GM18511 (cell line): ENCODE measurements around the gene ZNF816.
"Not testable (repeated sequence)": the region's sequence is repeated elsewhere in the genome, so short reads cannot be mapped to it uniquely, and the experiment has no call there.

ENCODE experiments used
- ATAC-seq: cut with Tn5 transposase; IDR thresholded peaks from one replicate; pipeline ENCODE4 v1.9.1; 2021; ENCODE audit warnings: mild to moderate bottlenecking, moderate library complexity; ENCODE audit not compliant: unreplicated experiment

ZNF816 gene

DNA sequence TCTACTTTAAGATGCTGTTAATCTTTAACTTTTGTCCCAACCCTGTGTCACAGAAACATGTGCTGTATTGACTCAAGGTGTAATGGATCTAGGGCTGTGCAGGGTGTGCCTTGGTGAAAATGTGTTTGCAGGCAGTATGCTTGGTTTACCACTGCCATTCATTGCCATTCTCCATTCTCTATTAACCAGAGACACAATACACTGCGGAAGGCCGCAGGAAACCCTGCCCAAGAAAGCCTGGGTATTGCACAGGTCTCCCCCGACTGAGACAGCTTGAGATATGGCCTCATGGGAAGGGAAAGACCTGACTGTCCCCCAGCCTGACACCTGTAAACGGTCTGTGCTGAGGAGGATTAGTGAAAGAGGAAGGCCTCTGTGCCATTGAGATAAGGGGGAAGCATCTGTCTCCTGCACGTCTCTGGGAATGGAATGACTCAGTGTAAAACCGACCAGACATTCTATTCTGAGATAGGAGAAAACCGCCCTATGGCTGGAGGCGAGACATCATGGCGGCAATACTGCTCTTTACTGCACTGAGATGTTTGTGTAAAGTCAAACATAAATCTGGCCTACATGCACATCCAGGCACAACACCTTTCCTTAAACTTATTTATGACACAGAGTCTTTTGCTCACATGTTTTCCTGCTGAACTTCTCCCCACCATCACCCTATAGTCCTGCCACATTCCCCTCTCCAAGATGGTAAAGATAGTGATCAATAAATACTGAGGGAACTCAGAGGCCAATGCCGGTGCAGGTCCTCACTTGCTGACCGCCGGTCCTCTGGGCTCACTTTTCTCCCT is 26.3 kb downstream of the ZNF816 start:
- ATAC-seq = no peak

DNA sequence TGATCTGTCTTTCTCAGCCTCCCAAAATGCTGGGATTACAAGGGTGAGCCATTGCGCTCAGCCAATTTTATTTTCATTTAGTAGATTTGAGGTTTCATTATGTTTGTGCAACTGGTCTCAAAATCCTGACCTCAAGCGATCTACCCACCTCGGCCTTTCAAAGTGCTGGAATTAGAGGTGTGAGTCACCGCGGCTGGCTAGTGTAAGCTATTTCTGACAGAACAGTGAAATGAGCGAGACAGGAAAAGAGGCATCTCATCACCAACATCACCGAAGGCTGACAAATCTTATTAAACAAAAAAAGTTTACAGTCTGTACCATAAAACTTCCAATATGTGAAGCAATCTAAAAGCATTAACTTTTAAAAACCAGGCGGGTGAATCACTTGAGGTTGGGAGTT is 27.2 kb downstream of the ZNF816 start:
- ATAC-seq = no peak

DNA sequence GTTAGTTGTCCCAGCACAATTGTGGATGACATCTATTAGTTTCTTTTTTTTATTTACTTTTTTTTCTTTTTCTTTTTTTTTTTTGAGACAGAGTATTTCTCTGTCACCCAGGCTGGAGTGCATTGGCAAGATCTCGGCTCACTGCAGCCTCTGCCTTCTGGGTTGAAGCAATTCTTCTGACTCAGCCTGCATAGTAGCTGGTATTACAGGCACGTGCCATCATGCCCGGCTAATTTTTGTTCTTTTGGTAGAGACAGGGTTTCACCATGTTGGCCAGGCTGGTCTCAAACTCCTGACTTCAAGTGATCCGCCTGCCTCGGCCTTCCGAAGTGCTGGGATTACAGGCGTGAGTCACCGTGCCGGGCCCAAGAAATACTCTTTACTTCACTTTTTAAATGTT is 38.0 kb downstream of the ZNF816 start:
- not testable (repeated sequence) for ATAC-seq

DNA sequence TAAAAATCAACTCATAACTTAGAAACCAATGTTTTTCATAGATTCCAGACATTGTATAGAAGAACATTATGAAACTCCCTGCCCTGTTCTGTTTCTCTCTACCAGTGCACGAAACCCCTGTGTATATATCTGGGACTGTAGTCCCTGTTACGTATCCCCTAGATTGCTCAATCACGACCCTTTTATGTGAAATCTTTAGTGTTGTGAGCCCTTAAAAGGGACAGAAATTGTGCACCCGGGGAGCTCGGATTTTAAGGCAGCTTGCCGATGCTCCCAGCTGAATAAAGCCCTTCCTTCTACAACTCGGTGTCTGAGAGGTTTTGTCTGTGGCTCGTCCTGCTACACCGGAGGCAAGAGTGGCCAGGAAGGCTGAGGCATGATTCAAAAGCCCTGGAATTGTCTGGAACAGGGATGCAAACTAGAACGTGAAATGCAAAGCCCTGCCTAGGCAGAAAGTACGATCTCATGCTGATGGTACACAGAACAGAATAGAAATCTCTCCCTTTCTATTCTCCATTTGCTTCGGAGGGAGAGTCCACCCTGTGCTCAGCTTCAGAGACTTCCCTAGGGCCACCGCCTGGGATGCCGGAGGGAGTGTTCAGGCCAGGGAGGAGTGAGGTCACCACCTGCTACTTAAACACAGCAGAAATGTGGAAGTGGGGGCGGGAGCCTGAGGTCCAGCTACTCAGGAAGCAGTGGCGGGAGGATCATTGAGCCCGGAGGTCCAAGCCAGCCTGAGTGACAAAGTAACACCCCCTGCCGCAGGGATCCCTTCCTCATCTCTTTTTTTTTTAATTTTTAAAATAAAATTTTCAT is 38.7 kb downstream of the ZNF816 start:
- ATAC-seq = no peak

DNA sequence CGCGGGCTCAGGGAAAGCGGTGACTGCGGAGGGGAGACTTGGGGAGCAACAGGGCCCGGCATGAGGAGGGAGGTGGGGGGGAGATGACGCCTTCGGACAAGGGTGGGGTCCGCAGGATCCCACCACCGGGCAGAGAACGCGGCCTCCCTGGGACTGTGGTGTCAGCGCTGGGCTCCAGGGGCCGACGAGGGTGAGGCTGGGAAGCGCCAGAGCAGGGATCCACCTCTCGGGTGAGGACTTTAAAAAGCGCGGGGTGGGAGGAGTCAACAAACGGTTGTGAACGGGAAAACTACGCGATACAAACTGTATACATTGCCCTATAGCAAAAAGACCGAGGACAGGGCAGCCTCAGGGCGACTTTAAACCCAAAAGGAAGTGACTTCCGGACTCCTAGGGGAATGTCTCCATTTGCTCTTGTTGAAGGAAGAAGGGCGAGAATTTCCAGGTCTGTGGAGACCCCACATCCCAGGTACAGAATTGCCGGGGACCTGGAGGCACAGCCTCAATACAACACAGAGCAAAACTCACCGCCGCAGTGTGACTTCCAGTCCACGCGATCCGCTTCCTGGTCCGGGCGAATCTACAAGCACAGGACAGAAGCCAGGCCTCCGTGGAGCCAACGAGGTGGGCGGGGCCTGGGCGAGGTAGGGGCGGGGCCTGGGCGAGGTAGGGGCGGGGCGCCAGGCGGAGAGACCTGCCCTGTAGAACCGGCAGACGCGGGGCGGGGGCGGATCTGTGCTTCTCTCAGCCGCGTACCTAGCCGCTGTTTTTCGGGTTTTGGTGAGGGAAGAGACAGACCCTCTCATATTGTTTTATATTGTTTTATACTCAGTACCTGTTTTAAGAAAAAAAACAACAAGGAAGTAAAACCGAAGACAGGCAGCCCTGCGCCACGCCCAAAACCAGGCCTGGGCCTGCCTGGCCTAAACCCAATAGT is 39.6 kb downstream of the ZNF816 start, which contains the start of gene ZNF888:
TSS of gene ZNF888 (minus strand) at position 588 of the 937 bp plus-strand sequence. CDS start 5,555 bp downstream, outside the sequence.
- ATAC-seq = peak; percentile 96

DNA sequence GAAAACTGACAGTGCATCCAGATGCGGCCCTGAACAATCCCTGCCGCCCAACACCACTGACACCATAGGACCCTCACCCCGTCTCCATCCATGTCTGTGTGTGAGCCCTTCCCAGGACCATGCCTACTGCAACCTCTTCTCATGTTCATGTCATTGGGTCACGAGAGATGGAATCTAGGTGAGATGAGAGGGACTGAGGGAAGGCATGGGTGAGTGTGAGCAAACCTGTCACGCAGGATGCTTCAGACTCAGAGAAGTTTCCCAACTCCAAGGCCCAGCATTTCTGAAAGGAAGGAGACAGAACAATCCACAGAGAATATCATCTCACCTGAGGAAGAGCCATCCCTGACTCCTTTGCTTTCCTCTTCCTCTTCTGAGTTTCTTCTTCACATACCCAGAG is 45.1 kb downstream of the ZNF816 start:
- no peak for ATAC-seq

DNA sequence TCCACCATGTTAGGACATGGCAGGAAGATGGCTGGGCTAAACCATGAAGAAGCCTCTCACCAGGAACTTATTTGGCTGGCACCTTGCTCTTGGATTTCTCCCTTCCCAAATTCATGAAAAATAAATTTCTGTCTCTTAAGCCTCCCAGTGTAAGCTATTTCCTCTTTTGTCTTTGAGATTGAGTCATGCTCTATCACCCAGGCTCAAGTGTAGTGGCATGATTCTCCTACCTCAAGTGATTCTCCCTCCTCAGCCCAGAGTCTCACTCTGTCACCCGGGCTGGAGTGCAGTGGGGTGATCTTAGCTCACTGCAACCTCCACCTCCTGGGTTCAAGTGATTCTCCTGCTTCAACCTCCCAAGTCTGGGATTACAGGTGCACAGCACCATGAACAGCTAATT is 52.0 kb downstream of the ZNF816 start:
- no peak for ATAC-seq

DNA sequence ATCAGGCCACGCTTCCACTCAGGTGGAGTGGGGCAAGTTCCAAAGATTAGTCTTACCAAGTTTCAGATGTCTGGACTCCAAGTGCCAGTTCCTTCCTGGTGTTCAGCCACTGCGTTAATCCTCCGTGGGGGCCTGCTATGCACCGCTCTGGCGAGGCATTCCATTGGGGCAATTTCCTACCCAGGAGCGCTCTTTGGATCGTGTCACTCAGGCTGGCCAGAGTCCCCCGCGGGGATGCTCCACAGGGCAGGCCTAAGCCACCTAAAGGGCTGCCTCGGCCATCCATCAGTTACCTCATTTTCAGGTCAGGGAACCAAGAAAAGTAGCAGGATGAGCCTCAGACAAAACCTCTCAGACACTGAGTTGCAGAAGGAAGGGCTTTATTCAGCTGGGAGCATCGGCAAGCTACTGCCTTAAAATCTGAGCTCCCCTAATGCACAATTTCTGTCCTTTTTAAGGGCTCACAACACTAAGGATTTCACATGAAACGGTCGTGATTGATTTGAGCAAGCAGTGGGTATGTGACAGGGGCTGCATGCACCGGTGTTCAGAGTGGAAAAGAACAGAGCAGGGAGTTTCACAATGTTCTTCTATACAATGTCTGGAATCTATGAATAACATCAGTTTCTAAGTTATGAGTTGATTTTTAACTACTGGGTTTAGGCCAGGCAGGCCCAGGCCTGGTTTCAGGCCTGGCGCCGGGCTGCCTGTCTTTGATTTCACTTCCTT is 58.5 kb downstream of the ZNF816 start:
- not testable (repeated sequence) for ATAC-seq

DNA sequence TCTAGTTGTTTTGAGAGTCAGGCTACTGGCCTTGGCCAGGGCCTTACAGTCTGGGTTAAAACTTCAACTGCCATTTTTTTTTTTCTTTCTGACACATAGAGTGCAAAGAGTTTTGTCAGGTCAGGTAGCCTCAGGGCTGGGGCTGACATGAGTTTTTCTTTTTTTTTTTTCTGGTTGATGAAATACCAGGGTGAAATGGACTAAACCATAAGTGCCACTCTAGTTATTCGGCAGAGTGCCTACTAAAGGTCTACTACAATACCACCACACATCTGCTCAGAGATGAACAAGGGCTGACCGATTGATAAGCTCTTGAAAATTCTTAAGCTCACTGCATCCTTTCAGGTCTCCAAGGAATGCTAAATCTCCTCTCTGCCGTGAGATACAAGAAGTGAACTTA is 60.8 kb downstream of the ZNF816 start:
- no peak for ATAC-seq
